ENCODE data around the gene TMEM220.

Gene TMEM220

DNA sequence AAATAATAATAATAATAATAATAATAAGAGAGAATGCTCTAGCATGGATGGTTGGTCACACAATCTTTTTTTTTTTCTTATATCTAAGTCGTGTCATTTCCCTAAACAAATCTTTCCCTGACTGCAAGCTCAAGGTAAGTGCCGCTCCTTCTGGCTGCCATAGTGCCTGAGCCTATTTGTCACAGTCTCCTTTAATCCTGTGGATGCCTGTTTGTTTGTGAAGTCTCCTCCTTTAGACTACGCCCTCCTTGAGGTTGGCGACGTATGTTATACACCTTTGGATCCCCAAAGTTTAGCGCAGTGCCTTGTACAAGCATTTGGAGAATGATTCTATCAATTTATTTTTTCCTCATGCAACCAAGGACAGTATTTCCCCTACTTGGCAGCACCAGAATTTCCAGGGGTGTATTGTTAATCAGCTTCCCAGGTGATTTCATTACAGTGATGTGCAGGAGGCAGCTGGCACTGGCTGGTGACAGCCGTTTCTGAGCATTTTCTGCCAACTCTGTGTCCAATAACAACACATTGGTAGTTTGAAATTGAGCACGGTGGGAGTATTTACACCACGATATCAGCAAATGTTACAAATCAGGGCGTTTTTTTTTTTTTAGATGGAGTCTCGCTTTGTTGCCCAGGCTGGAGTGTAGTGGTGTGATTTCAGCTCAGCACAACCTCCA is 47.4 kb upstream of the TMEM220 start:
- Histone ChIP-seq H4K20me1 (ENCODE audit: insufficient read depth, low read length) (no peaks in the 10 kb centered on the region), H3K4me3 (ENCODE audit: low read length) (no peak overlapping the region), H3K9me3 (replicated peaks; ENCODE audit: insufficient read depth, low read length) (no peaks in the 10 kb centered on the region), H3K9me2 (replicated peaks; ENCODE audit: insufficient read depth, low read length) (no peaks in the 10 kb centered on the region), H2AFZ (ENCODE audit: low read length) (no peak overlapping the region), H3K4me2 (ENCODE audit: low read depth, low read length) (no peak overlapping the region), H3K79me2 (ENCODE audit: low read length) (no peaks in the 10 kb centered on the region), H3K9ac (ENCODE audit: low read length) (no peak overlapping the region), H3F3A (ENCODE audit: insufficient read depth, low read length) (no peaks in the 10 kb centered on the region), H3K27ac (ENCODE audit: low read length) (no peak overlapping the region), H3K27me3 (replicated peaks; ENCODE audit: insufficient read depth, low read length) (no peaks in the 10 kb centered on the region), H3K36me3 (replicated peaks; ENCODE audit: insufficient read depth, low read length) (no peaks in the 10 kb centered on the region), H3K4me1 (ENCODE audit: low read length) (no peaks in the 10 kb centered on the region)
- DNase-seq = no peak
- TF ChIP-seq EZH2 (optimal IDR thresholded peaks at IDR 0.05; ENCODE audit: low read depth, low read length) (no peak), EZH2phosphoT487 (IDR thresholded peaks at IDR 0.05; ENCODE audit: low read length) (no peak)
- TF ChIP-seq, protein P1, sequence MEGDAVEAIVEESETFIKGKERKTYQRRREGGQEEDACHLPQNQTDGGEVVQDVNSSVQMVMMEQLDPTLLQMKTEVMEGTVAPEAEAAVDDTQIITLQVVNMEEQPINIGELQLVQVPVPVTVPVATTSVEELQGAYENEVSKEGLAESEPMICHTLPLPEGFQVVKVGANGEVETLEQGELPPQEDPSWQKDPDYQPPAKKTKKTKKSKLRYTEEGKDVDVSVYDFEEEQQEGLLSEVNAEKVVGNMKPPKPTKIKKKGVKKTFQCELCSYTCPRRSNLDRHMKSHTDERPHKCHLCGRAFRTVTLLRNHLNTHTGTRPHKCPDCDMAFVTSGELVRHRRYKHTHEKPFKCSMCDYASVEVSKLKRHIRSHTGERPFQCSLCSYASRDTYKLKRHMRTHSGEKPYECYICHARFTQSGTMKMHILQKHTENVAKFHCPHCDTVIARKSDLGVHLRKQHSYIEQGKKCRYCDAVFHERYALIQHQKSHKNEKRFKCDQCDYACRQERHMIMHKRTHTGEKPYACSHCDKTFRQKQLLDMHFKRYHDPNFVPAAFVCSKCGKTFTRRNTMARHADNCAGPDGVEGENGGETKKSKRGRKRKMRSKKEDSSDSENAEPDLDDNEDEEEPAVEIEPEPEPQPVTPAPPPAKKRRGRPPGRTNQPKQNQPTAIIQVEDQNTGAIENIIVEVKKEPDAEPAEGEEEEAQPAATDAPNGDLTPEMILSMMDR (IDR thresholded peaks at IDR 0.05; ENCODE audit: low read length) = no peak

GRCh38 chr17:10776381-10776780 is 46.6 kb upstream of the TMEM220 start:
- no peak for DNase-seq
- no peaks in the 10 kb centered on the region for H3K4me1 ChIP-seq (ENCODE audit: low read length)
- no peak overlapping the region for H3K4me3 ChIP-seq (ENCODE audit: low read length)
- no peaks in the 10 kb centered on the region for H3F3A ChIP-seq (ENCODE audit: insufficient read depth, low read length)
- H3K27ac ChIP-seq (ENCODE audit: low read length) = no peak overlapping the region
- H3K9me3 ChIP-seq (replicated peaks; ENCODE audit: insufficient read depth, low read length) = no peaks in the 10 kb centered on the region
- H3K27me3 ChIP-seq (replicated peaks; ENCODE audit: insufficient read depth, low read length) = no peaks in the 10 kb centered on the region
- TF ChIP-seq EZH2phosphoT487 (IDR thresholded peaks at IDR 0.05; ENCODE audit: low read length) = no peak
- TF ChIP-seq, protein P1 (IDR thresholded peaks at IDR 0.05; ENCODE audit: low read length) = no peak
- H2AFZ ChIP-seq (ENCODE audit: low read length) = no peak overlapping the region
- no peaks in the 10 kb centered on the region for H3K36me3 ChIP-seq (replicated peaks; ENCODE audit: insufficient read depth, low read length)
- H3K9me2 ChIP-seq (replicated peaks; ENCODE audit: insufficient read depth, low read length) = no peaks in the 10 kb centered on the region
- no peaks in the 10 kb centered on the region for H4K20me1 ChIP-seq (ENCODE audit: insufficient read depth, low read length)
- H3K79me2 ChIP-seq (ENCODE audit: low read length) = no peaks in the 10 kb centered on the region
- no peak overlapping the region for H3K4me2 ChIP-seq (ENCODE audit: low read depth, low read length)
- H3K9ac ChIP-seq (ENCODE audit: low read length) = no peak overlapping the region

GRCh38 chr17:10775740-10776356 is 46.0 kb upstream of the TMEM220 start:
- Histone ChIP-seq H3K4me3 (ENCODE audit: low read length) (no peak overlapping the region), H3K9ac (ENCODE audit: low read length) (no peak overlapping the region), H3K79me2 (ENCODE audit: low read length) (no peaks in the 10 kb centered on the region), H4K20me1 (ENCODE audit: insufficient read depth, low read length) (no peaks in the 10 kb centered on the region), H3F3A (ENCODE audit: insufficient read depth, low read length) (no peaks in the 10 kb centered on the region), H3K27me3 (replicated peaks; ENCODE audit: insufficient read depth, low read length) (no peaks in the 10 kb centered on the region), H3K4me2 (ENCODE audit: low read depth, low read length) (no peak overlapping the region), H2AFZ (ENCODE audit: low read length) (no peak overlapping the region), H3K4me1 (ENCODE audit: low read length) (no peaks in the 10 kb centered on the region), H3K27ac (ENCODE audit: low read length) (no peak overlapping the region), H3K9me3 (replicated peaks; ENCODE audit: insufficient read depth, low read length) (no peaks in the 10 kb centered on the region), H3K9me2 (replicated peaks; ENCODE audit: insufficient read depth, low read length) (no peaks in the 10 kb centered on the region), H3K36me3 (replicated peaks; ENCODE audit: insufficient read depth, low read length) (no peaks in the 10 kb centered on the region)
- DNase-seq = no peak
- no peak for TF ChIP-seq EZH2 (optimal IDR thresholded peaks at IDR 0.05; ENCODE audit: low read depth, low read length)
- TF ChIP-seq, protein P1 (IDR thresholded peaks at IDR 0.05; ENCODE audit: low read length) = no peak
- no peak for TF ChIP-seq EZH2phosphoT487 (IDR thresholded peaks at IDR 0.05; ENCODE audit: low read length)

Data from MM.1S (cell line).